ENCODE measurements around the gene VDR.

VDR gene

DNA sequence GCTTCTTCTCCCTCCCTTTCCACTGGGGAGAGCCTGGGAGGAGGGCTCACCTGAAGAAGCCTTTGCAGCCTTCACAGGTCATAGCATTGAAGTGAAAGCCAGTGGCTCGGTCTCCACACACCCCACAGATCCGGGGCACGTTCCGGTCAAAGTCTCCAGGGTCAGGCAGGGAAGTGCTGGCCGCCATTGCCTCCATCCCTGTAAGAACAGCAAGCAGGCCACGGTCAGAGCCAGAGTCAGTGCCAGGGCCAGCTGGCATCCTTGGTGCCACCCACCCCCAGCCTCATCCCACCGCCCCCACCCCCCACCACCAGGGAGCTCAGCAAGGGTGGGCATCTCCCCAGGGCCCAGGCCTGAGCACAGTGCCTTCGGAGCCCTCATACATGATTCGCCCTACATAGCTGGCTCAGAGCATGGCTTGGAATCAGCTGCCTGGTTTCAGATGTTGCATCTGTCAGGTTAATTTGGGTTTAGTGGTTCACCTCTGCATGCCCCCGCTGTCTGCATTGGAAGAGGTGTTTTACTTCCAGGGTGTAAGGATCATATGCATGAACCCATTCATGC lies 25.8 kb downstream of the VDR start:
- no peak for ATAC-seq (ENCODE audit: low read depth)
- H3K9me3 Mint-ChIP-seq = no peaks in the 10 kb centered on the region
- H3K27me3 Mint-ChIP-seq = peaks cover 10% of the 10 kb centered on the region
- no peaks in the 10 kb centered on the region for H3K36me3 Mint-ChIP-seq
- H3K4me3 Mint-ChIP-seq = no peak overlapping the region
- no peak for DNase-seq (ENCODE audit: low spot score in 2 of 2)
- H3K4me1 Mint-ChIP-seq = peaks cover 18% of the 10 kb centered on the region
- no peak overlapping the region for H3K27ac Mint-ChIP-seq

DNA sequence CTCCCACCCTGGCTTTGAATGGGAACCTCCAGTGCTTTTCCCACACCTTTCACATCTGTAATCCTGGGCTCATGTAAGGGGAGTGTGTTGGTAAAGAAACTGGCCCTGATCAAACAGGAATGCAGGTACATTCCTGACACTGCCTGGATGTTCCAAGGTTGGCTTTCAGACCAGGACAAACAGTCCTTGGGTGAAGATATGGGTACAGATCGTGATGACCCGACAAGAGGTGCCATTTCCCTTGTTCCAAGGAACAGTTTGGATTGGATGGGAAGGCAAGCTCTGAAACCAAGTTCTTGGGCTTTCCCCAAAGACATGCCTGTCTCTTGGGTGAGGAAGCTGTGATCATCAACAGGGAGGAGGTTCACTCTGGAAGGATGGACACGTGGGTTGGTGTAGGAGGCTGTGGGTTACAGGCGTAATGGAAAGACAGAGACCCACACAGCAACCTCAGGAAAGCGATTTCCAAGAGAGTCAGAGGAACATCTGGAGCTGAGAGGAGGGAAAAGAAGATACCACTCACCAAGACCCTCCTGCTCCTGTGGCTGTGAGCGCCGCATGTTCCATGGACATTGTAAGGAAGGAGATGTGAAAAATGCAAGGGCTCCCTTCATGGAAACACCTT lies 26.4 kb downstream of the VDR start:
- DNase-seq (ENCODE audit: low spot score in 2 of 2) (no peak), ATAC-seq (ENCODE audit: low read depth) (no peak)
- Mint-ChIP-seq H3K36me3 (no peaks in the 10 kb centered on the region), H3K4me1 (peaks cover 13% of the 10 kb centered on the region), H3K4me3 (no peak overlapping the region), H3K27ac (no peak overlapping the region), H3K9me3 (no peaks in the 10 kb centered on the region), H3K27me3 (peaks cover 9% of the 10 kb centered on the region)

DNA sequence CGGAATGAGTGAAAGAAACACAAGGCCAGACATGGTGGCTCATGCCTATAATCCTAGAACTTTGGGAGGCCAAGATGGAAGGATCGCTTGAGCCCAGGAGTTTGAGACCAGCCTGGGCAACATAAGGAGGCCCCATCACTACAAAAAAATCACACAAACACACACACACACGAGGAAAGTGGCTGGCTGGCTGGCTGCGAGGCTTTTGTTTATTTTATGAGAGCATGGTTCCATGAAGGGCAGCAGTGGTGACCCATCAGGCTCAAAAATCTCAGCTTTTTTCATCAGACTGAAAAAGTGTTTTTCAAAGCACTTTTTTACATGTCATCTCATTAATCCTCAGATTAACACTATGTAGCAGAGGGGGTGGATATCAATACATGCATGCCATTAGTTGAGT lies 27.7 kb downstream of the VDR start:
- Mint-ChIP-seq H3K9me3 (no peaks in the 10 kb centered on the region), H3K27me3 (peaks cover 4% of the 10 kb centered on the region), H3K4me3 (no peak overlapping the region), H3K4me1 (peaks cover 4% of the 10 kb centered on the region), H3K36me3 (no peaks in the 10 kb centered on the region), H3K27ac (no peak overlapping the region)
- ATAC-seq (ENCODE audit: low read depth) = no peak
- DNase-seq (ENCODE audit: low spot score in 2 of 2) = no peak

DNA sequence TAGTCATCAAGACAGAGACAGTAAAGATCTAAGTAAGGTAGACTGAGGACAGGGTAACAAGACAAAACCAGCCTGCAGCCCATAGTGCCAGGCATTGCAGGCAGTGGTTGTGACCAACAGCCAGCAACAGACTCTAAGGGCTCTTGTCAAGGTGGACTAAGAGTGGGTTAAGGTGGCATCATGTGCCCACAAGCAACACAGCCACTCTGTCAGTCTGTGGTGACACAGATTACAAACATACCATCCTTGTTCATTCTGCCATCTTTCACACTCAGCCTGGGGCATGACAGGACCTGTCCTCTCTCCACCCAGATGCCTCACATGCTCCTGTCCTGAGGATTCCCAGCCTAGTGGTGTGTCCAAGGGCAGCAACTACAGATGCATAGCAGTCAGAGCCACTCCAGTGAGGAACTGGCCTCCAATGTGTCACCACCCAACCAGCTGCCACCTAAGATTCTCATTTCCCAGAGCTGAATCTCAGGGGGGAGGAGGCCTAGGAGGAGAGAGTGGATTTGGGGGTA lies 28.3 kb downstream of the VDR start:
- ATAC-seq (ENCODE audit: low read depth) (no peak), DNase-seq (ENCODE audit: low spot score in 2 of 2) (no peak)
- no peak overlapping the region for H3K27ac Mint-ChIP-seq
- no peaks in the 10 kb centered on the region for H3K9me3 Mint-ChIP-seq
- no peaks in the 10 kb centered on the region for H3K36me3 Mint-ChIP-seq
- H3K4me1 Mint-ChIP-seq = peaks cover 2% of the 10 kb centered on the region
- no peaks in the 10 kb centered on the region for H3K27me3 Mint-ChIP-seq
- H3K4me3 Mint-ChIP-seq = no peak overlapping the region

DNA sequence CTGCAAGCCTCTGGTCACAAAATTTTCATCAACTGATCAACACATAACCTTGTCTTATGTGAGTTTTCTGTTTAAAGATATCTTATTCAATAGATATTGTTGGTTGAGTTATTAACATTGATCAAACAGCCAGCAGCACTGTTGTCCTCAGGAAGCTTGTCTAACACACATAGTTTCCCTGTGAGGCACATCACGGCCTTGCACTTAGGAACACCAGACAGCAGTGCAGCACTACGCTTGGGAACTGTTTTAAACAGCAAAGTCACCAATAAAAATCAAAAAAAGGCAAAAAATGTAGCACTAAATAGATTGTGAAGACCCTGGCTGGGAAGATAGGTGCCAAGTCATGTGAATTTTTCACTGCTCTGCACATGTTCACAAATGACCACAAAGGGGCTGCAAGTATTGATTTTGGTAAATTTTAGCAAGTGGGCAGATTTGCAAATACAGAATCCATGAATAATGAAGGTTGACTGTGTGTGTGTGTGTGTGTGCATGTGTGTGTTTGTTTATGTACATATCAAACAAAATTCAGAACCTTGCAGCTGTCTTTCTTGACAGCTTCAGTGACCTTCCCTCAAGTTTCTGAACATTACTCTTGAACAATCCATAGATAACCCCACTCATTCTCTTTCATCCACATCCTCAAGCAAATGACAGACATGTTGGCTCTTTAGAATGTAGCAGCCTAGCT lies 28.9 kb downstream of the VDR start:
- no peaks in the 10 kb centered on the region for H3K36me3 Mint-ChIP-seq

DNA sequence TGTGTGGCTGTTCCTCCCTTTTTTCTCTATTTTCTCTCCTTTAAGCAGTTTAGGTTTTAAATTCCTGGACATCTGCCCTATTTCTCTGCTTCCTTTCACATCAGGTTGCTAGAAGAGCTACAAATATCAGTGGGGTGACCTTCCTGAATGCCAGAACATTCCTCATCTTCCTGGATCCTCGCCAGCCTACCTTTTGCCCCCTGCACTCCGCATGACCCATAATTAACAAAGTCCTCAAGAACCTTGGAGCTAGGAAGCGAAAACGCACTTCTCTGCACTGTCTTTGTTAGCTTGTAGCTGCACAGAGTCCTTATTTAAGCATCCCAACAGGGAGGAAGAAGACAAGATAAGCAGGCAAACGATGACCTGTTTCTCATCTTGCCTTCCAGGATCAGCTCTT lies 30.5 kb downstream of the VDR start:
- DNase-seq (ENCODE audit: low spot score in 2 of 2) = no peak
- H3K9me3 Mint-ChIP-seq = no peaks in the 10 kb centered on the region
- H3K36me3 Mint-ChIP-seq = no peaks in the 10 kb centered on the region
- peaks cover 7% of the 10 kb centered on the region for H3K4me1 Mint-ChIP-seq
- H3K4me3 Mint-ChIP-seq = no peak overlapping the region
- no peaks in the 10 kb centered on the region for H3K27me3 Mint-ChIP-seq
- no peak for ATAC-seq (ENCODE audit: low read depth)
- H3K27ac Mint-ChIP-seq = no peak overlapping the region

More for the DNA sequence above, 28.9 kb downstream of the VDR start:
- Mint-ChIP-seq H3K9me3 (no peaks in the 10 kb centered on the region), H3K4me3 (no peak overlapping the region), H3K27me3 (no peaks in the 10 kb centered on the region), H3K4me1 (peaks cover 5% of the 10 kb centered on the region), H3K27ac (no peak overlapping the region)
- ATAC-seq (ENCODE audit: low read depth) (no peak), DNase-seq (ENCODE audit: low spot score in 2 of 2) (no peak)

DNA sequence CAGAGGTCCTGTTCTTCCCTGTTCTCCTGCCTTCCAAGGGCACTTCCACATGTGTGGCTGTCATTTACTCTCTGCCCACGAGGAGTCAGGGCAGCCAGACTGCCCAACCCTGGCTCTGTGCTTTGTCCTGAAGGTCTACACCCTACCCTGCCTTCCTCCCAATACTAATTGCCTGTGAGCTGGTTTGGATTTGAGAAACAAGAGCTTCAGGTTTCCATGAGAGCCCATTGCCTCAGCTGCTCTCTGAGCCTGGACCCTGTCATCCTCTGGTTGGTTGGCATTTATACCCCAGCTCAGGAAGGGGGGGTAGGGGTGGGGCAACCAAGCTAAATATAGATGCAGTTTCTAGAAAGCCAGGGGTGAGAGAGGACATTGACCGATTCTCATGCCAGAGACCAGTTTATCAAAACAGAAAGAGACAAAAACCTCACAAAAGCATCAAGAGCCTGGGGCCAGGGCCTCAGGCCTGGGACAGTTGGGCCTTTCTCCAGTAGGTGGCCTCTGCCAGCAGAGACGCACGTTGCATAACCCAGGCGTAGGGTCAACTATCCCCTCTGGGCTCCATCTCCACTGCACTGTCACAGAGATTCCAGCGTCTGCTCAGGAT lies 34.5 kb downstream of the VDR start:
- Mint-ChIP-seq H3K4me3 (no peak overlapping the region), H3K9me3 (no peaks in the 10 kb centered on the region), H3K4me1 (peaks cover 15% of the 10 kb centered on the region), H3K27ac (no peak overlapping the region), H3K27me3 (no peaks in the 10 kb centered on the region), H3K36me3 (no peaks in the 10 kb centered on the region)
- DNase-seq (ENCODE audit: low spot score in 2 of 2) (no peak), ATAC-seq (ENCODE audit: low read depth) (peak; percentile 42)

DNA sequence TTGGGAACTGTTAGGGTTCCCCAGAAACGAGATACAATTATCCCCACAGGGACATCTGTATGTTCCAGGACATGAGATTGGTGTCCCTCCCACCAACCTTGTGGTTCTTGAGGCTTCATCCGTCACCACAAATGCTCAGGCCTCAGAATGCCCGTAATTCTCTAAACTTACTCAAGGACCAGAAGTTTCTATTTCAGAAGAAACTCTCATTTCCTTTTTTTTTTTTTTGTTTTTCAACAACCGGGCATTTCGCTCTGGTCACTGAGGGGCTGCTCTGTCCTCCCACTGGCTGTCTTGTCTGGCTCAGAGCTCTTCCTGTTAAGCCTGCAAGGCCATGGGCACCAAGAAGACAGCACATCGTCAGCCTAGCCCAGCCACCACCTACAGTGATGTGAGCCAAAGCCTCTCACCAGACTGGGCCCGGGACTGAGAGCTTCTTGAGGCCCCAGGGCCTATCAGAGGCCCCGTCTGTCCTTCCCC lies 36.2 kb downstream of the VDR start:
- Mint-ChIP-seq H3K4me3 (peak overlapping the region; percentile 50), H3K4me1 (peaks cover 15% of the 10 kb centered on the region), H3K27me3 (no peaks in the 10 kb centered on the region), H3K36me3 (no peaks in the 10 kb centered on the region), H3K27ac (peak overlapping the region; percentile 66), H3K9me3 (no peaks in the 10 kb centered on the region)
- ATAC-seq (ENCODE audit: low read depth) = peak; percentile 58
- no peak for DNase-seq (ENCODE audit: low spot score in 2 of 2)

DNA sequence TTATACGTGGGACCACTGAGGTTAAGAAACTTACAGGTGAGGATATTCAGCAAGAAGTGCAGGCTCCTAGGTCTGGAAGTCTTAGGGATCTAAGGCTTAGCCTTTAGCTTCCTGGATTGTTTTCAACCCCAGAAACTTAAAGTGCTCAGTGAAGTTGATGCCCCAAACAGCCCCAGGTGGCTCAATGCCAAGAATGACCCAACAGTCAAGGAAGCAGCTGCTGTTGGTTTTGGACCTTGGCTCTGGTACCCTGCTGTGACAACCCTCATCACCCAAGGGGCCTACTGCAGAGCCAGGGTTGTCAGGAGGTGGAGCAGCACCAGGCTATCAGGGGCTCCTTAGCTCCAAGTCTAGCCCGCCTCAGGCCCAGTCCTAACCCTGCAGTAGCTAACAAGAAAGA lies 36.8 kb downstream of the VDR start:
- no peak overlapping the region for H3K4me3 Mint-ChIP-seq
- H3K36me3 Mint-ChIP-seq = no peaks in the 10 kb centered on the region
- H3K27ac Mint-ChIP-seq = no peak overlapping the region
- H3K4me1 Mint-ChIP-seq = peaks cover 15% of the 10 kb centered on the region
- no peak for DNase-seq (ENCODE audit: low spot score in 2 of 2)
- no peaks in the 10 kb centered on the region for H3K27me3 Mint-ChIP-seq
- ATAC-seq (ENCODE audit: low read depth) = no peak
- H3K9me3 Mint-ChIP-seq = no peaks in the 10 kb centered on the region

DNA sequence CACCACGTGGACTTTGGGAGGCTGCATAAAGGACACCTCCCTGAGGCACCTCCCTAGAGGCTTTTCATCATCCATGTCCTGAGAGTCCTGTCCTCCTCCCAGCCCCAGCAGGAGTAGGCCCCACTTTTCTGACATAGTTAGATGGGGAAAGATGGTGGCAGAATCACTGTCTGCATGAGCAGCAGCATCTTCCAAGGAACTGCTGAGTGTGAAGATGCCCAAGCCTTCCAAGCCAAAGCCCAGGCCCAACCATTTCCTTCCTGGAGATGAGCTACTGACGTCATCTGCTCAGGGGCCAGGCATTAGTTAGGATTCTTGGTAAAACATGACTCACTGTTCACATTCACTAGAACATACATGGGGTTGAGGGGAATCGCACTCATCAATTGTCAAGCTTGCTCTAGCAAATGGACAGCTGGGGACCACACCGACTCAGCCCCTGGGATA lies 37.3 kb downstream of the VDR start:
- no peak for ATAC-seq (ENCODE audit: low read depth)
- no peak for DNase-seq (ENCODE audit: low spot score in 2 of 2)
- Mint-ChIP-seq H3K9me3 (no peaks in the 10 kb centered on the region), H3K36me3 (no peaks in the 10 kb centered on the region), H3K4me3 (no peak overlapping the region), H3K27ac (no peak overlapping the region), H3K4me1 (peaks cover 15% of the 10 kb centered on the region), H3K27me3 (no peaks in the 10 kb centered on the region)

DNA sequence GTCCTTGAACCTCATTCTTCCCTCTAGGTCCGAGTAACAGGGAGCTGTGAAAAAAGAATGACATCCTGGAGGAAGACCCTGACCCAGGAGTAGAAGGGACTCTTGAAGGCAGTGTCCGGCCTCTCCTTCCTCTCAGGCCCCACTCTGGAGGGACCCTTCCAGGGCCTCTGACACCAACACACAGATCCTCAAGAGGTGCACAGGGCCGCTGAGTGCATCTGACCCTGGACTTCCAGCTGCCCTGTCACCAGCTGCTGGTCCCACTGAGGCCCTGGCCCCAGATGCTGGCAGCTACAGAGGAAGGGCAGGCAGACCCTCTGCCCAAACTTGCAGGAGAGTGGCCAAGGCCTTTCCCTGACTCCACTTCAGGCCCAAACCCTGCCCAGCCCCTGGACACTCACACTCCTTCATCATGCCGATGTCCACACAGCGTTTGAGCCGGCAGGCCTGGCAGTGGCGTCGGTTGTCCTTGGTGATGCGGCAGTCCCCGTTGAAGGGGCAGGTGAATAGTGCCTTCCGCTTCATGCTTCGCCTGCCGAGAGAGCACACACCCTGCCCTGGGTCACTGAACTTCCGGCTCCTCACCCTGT lies 40.1 kb downstream of the VDR start:
- no peaks in the 10 kb centered on the region for H3K36me3 Mint-ChIP-seq
- ATAC-seq (ENCODE audit: low read depth) = no peak
- no peak for DNase-seq (ENCODE audit: low spot score in 2 of 2)
- H3K4me1 Mint-ChIP-seq = peaks cover 8% of the 10 kb centered on the region
- H3K27ac Mint-ChIP-seq = no peak overlapping the region
- no peak overlapping the region for H3K4me3 Mint-ChIP-seq
- no peaks in the 10 kb centered on the region for H3K27me3 Mint-ChIP-seq
- no peaks in the 10 kb centered on the region for H3K9me3 Mint-ChIP-seq

DNA sequence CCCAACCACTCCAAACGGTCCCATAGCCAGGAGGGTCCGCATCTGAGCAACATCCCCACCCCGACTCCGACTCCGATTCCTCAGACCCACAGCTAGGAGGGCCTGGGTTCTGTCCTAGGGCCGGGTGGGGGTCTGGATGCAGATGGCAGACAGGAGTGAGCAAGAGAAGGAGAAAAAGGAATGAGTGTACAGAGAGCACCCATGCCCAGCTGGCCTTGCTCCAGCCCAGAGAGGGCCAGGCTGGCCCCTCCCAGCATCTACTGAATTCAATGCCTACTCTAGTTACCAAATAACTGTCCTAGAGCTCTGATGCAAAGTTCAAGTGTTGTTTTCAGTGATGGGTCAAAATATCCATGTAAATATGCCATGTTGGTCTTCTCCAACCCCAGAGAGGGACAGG lies 40.8 kb downstream of the VDR start:
- Mint-ChIP-seq H3K27me3 (no peaks in the 10 kb centered on the region), H3K36me3 (no peaks in the 10 kb centered on the region), H3K9me3 (no peaks in the 10 kb centered on the region), H3K4me3 (no peak overlapping the region), H3K4me1 (peaks cover 10% of the 10 kb centered on the region), H3K27ac (no peak overlapping the region)
- ATAC-seq (ENCODE audit: low read depth) (no peak), DNase-seq (ENCODE audit: low spot score in 2 of 2) (no peak)

DNA sequence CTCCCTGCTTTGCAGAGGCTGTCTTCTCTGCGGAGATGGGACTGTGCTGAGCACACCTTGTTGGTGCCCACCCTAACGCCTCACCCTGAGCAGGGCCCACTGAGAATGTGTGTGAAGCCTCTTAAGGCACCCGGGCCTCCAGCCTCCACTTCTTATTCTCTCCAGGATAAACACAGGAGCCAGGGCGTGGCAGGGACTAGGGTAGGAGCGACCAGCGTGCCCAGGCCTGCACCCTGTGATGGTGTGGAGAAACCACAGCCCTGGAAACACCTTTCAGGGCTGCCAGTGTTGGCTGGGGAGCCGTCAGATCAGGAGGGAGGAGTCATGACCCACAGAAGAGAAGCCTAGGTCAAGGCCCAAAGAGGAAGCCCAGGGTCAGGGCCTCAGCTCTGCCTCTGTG lies 41.3 kb downstream of the VDR start:
- Mint-ChIP-seq H3K9me3 (no peaks in the 10 kb centered on the region), H3K4me3 (no peak overlapping the region), H3K36me3 (no peaks in the 10 kb centered on the region), H3K27me3 (no peaks in the 10 kb centered on the region), H3K27ac (no peak overlapping the region), H3K4me1 (peaks cover 5% of the 10 kb centered on the region)
- no peak for ATAC-seq (ENCODE audit: low read depth)
- no peak for DNase-seq (ENCODE audit: low spot score in 2 of 2)

DNA sequence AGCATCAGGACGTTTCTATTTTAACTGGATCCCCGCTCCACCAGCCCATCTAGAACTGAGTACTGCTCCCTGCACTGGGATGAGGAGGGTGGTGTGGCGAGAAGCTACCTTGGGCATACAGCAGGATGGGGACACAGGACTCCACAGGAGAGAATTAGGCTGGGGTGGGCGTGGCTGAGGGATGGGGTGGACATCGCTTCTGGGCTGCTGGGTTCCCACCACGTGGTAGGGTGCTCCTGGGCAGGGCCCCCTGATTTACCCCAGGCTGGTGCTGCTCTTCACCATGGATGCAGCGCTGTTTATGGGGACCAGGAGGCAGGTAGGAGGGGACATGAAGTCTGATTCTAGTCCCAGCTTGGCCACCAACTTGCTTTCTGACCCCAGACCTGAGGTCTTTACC lies 41.9 kb downstream of the VDR start:
- Mint-ChIP-seq H3K4me1 (peaks cover 3% of the 10 kb centered on the region), H3K36me3 (no peaks in the 10 kb centered on the region), H3K27me3 (no peaks in the 10 kb centered on the region), H3K9me3 (no peaks in the 10 kb centered on the region), H3K27ac (no peak overlapping the region), H3K4me3 (no peak overlapping the region)
- ATAC-seq (ENCODE audit: low read depth) (no peak), DNase-seq (ENCODE audit: low spot score in 2 of 2) (no peak)
